Fibroblast of skin of left biceps (primary cell): ENCODE measurements around the gene CCDC33.
A peak's percentile ranks its signal among the peaks of the same experiment; 100 is the strongest.

Experiments
- DNase-seq, 2 experiments: peaks; one replicate each; pipeline ENCODE4 v3.0.0-alpha.2; 2013; ENCODE audit warnings: low read depth in 2 of 2

CCDC33 gene

DNA sequence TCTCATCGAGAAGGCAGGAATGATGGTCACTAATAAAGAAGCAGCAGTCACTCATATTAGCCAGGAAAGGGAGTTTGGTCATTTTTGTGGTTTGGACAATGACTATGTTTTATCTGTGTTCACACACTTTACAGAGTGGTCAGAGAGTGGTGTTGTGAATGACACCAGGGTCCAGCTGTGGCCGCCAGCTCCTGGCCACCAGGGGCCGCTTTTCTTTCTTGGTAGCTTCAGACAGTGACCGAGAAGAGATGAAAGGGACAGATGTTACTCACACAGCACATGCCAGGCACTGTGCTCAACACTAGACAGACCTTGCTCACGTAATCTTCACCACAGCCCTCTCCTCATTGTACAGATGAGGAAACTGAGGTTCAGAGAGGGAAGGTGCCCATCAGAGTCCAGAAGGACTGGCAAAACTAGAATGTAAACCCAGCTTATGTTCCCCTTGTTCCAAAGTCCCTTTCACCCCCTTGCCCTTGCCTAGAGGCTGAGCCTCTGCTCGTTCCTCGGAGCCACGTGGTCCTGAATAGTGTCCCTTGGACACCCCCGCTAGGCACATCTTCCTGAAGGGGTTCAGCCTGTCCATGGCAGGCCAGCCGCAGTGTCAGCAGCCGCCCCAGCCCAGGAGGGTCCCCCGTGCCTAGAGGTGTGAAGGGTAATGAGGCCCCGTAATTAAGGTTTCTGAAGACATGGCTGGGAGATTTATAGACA lies 75.8 kb downstream of the CCDC33 start:
- DNase-seq, result no peak

DNA sequence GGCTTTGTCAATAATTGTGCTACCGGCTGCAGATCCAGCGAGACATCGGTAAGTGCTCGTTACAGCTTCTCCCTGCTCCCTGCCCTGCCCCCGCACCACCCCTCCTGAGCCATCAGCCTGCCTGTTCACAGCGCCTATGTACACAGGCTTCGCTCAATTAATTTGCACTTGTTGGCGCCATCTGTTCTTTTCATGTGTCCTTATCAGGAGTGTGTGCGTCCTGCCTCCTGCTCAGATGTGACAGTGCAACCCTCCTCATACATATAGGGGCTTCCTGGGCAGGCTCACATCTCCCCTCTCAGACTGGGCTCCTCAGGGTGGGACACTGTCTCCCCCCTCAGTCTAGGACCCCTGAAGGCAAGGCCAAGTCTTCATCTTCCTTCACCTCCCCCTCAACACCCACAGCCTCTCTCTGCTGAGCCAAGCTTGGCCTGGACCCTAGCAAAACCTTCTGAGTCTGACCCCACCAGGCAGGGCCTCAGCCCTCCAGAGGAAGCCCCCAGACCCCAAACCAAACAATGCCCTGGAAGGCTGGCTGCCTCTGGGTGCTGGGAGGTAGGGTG lies 76.4 kb downstream of the CCDC33 start:
- no peak for DNase-seq

DNA sequence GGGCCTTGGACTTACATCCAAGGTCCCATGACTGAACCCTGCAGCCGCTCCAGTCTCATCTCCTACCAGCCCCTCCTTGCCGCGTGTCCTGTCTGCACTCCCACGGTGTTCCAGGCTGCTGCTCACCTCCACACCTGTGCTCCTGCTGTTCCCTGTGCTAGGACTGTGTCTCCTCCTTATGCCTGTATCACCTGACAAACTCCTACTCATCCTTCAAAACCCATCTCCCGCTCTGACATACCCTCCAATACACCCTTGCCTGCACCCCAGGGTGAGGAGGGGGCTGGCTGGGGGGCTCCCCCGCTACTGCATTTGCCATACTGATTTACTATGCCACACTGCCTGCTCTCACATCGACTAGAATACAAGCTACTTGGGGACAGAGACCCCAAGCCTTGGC lies 77.8 kb downstream of the CCDC33 start:
- no peak for DNase-seq

DNA sequence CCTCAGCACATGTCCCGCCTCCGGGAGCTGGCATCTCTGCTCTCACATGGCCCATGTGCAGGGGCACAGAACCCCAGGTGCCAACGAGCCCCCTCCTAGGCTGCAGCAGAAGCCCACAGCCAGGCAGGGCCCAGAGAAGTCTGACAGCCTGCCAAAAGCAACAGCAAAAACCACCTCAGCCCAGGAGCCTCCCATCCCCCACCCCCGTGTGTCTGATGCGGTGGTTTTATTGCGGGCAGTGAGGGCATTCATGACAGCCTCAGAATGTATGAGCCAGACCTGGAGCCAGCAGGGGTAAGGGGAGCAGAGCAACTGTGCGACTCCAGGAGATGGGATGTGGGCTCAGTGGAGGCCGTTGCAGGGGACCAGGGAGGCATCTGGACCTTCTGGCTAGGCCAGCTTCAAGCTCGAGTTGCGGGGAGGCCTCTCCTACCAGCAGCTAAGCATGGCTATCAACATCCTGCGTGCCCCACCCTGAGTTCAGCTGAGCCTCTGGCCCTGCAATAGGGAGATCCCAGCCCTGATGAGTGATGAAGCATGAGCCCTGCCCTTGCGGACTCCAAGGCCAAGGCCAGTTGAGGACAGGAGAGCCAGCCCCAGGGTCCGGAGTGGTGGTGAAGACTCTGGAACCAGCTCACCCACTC lies 78.8 kb downstream of the CCDC33 start:
- DNase-seq, result no peak

DNA sequence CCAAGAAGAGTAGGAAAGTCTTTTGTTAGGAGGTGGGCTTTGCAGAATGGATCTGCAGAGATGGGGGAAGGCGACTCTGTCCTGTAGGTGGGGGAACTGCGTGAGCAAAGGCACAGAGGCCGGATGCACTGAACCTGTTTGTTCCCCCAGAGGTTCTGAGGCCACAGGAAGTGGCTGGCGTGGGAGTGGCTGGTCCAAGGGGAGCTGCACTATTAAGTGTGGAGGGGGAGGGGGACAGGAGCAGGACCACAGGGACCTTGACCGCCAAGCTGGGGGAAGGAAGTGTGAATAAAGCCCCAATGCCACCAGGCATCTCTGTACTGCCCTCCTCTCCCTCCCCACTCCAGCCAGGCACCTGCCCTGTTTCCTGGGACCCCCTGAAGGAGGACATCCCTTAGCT lies 79.5 kb downstream of the CCDC33 start:
- DNase-seq, result no peak

DNA sequence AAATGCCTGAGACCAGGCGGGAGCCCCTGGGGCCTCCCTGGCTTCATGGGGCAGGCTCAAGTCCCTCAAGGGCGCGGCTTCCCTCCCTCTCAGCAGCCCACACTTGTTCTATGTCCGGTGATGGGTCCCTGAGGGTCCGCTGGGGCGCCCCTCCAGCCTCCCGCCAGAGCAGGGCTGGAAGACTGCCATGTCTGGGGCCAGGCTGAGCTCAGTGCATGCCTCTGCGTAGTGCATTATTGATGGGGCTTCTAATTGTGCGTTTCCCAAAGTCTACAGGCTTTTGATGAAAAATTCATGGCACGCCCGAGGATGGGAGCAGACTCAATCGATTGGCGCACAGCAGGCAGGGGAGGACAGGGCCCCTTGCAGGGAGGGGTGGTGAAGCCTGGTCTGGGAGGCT lies 80.0 kb downstream of the CCDC33 start:
- DNase-seq, result no peak

DNA sequence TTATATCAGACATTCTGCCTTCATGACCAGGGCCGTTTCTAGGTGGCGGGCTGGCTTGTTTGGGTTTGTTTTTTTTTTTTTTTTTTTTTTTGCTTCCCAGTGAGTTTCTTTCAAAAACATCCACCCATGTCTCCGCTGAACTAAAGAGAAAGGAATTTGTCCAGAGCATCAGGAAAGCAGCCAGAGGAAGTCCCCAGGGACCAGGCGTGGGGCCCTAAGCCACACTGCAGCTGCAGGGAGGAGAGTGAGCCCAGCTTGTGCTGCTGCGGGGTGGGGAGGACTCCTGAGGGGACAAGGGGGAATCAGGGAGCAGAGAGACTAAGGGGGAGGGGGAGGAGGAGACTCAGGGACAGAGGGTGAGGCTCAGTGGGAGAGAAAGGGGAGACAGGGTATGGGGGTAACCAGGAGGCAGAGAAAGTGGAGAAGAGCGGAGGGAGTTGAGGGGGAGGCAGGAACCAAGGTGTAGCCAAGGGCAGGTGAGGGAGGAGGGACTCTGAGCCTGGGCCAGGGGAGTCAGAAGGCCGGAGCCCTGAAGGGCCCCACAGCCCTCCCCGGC lies 81.8 kb downstream of the CCDC33 start:
- peak; percentile 92 for DNase-seq

DNA sequence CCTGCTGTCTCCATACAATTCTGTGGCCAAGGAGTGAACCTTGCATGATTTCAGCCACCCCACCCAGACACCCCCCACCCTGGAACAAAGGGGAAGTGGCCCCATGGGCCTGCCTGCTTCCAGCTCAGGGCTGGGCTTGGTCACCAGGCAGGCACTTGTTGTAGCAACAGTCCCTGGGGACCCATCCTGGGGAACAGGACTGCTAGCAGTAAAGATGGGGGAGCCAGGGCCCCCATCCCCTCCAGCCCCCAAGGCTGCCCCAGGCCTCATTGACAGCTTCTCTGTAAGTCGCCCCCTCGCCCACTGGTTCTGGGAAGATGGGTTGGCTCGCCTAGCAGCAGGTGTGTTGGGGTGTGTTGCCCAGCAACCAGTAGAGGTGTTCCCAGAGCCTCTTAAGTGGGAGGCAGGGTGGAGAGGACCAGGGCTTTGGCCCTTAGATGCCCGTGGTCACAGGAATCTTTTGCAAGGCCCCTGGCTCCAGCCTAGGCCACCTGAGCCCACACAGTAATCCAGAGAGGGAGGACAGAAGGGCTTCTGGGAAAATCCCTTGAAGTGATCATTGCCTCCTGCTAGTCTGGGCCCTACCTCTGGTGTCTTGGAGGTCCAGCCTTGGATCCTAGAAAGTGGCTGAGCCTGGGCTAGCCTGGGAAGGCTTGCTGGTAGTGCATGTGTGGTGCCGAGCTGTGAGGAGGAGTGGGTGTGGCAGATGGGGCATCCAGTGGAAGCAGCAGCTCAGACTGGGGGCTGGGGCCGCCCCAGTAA lies 82.4 kb downstream of the CCDC33 start:
- no peak for DNase-seq

DNA sequence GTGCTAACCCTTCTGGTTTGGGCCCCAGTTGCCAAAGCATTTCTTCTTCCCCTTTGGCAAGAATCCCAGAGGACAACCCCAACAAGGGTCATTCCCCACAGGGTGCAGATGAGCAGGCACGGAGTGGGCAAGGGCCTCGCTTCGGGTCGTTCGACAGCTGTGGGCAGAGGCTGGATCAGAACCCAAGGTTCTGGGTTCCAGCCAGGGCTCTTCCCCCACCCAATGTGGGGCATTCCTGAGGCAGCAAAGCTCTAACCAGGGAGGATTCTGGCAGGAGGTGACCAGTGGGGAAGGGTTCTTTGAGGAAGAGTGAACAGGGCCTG lies 83.0 kb downstream of the CCDC33 start:
- DNase-seq, result no peak

DNA sequence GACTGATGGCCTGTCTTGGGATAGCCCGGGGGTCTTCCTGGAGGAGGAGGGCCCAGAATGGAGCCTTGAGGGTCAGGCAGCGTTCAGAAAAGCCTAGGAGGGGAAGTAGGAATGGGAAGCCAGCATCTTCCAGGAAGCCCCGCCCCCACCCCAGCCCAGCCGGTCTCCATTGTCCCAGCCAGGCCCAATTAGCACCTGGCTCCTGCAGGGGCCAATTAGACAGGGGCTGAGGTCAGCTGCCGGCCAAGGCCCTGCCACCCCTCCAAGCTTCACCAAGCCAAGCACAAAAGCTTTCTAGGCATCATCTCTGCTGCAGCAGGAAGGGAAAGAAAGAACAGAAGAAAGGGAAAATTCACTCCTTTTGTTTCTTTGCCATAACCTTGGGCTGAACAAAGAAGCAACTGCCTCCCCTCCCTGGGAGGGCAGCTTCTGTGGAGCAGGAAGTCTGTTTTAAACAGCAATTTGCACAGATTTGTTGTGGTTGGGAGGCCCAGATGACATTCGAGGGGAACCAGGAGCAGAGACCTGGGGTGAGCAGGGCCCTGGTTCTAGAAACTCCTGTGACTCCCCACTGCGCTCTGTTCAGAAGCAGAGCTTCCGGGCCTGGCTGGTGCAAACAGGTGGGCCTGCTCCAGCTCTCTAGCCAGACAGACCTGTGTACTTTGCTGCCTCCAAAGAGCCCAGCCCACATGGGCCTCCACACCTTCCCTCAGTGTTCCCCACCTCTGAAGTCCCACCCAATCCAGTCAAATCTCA lies 83.6 kb downstream of the CCDC33 start:
- DNase-seq, result no peak

DNA sequence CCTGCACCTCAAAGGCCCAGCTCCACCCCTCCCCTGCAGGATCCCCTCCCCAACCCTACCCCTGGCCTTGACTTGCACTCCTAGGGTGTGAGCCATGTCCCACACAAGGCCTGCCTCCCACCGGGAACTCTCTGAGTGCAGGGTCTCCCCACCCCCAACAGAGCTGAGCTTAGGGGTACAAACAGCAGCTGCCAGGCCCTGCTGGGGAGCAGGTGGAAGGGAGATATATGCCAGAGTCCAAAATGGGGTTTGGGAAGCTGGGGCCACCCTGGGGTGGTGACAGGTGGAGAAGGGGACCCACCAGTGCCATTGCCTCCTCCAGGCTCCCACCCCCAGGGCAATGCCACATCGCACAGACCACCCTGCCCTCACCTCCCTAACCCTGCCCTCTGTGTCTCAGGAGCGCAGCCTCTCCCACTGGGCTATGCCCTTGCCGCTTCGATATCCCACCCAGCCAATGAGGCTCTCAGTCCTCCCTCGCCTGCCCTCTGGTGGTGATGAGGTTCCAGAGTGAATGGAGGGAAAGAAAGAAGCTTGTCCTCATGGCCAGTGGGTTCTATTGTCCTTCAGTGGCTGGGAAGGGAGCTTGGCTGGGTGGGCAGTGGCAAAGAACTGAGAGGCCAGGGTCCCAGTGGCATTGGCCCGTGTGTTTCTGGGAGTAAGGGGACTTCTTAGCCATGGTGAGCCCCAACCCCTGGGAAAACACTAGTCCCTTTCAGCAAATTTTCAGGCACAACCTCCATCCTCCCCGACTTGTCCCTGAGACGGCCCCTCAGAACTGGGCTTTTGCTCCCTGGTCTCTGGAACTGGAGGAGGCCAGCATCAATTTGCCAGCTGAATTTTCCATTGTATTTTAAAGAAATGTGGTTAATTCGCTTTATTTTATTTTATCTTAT lies 84.5 kb downstream of the CCDC33 start:
- no peak for DNase-seq

DNA sequence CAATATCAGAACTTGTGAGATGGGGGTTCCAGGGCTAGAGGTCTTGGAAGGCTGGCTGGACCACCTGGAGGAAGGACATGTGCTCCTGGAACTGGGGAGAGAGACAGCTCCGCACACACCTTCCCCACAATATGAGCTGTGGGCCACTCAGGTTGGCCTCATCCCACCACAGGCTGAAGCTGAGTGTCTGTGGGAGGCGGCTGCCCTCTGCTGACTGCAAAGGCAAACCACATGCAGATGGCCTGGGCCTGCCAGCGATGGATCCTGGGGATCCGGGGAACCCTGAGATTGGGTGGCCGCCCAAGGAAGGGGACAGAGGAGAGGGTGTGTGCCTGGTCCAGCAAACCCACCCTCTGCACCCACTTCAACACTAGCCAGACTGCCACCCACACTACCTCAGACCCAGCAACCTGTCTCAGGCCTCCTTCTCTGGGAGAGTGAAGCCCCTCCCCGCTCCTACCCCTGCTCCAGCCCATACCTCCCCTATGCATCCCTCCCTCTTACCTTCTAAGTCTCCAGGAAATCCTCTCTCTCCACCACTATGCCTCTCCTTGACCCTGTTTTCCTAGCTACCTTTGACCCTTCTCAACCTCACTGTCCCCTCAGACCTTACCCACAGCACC lies 86.5 kb downstream of the CCDC33 start:
- DNase-seq, result no peak

DNA sequence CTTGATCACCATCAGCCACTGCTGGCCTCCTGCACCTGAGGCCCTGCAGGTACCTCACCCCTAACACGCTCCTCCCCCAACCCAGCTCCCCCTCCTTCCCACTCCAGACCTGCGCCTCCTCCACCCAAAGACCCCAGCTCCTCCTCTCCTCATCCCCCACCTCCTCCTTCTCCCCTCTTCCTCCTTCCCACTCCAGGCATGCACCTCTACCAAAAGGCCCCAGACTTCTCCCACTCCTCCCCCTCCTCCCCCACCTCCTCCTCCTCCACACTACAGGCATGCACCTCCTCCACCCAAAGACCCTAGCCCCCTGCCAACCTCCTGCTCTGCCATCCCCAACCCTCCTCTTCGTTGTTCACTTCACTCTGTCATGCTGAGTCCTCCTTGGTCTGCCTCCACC lies 88.6 kb downstream of the CCDC33 start:
- DNase-seq, result no peak

DNA sequence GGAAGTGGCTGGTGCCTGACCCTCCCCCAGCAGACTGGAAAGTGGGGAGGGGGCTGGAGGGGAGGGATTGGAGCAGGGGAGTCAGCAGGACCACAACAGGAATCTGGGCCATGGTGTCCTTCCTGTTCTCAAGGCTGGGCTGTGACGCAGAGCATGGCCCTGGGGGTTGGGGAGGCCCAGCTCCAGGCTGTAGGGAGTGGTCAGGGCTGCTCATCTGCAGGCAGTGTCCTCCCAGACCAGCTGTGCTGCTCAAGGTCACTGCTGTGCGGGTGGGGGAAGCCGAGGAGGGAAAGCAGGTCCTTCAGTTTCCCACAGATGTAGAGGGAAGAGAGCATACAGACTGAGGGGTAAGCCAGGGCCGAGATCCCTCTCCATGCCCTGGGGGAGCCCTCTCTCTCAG lies 90.6 kb downstream of the CCDC33 start:
- no peak for DNase-seq

DNA sequence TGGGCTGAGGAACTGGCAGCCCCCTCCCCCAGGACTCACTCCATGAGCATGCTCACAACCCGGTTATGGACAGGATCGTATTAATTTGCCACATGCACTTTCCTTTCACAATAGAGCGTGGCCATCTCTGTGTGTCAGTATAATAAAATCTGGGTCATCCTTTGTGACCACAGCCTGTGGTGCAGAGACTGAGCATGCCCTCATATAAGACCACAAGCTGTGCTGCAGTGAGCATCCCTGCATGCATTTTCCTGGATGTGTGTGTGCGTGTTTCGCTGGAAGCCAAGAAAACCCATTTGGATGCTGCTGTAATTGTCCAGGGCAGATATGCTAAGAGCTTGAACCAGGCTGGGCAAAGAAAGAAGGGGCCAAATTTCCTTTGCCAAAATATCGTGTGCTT lies 91.6 kb downstream of the CCDC33 start:
- DNase-seq, result no peak

DNA sequence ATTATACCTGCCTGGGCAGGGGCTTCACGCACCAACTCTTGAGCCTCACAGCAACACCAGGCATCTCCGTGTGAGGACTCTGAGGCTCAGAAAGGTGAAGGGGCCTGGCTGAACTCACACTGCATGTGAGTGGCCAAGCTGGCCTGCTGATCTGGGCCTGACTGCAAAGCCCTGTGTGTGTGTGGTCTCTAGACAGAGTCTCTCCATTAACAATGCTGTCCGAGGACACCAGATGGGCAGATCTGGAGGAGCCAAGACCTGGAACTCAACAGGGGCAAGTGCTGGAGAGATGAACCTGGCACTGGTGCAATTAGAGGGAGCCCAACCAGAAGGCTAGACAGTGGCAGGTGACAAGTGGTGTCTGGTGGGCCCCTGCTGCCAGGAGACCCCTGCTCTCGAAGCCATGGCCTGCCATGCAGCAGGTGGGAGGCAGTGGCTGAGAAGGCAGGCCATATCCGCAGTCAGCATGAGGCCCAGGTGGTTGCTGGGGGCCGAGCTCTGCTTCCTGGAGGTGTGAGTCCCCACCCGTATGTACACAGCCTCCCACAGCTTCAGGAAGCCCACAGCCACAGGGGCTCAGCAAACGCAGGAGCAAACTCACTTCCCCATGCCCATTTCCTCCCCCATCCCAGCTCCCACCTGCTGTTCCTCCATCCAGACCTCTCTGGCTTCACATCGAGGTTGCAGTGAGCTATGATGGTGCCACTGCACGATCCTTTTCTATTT lies 92.4 kb downstream of the CCDC33 start:
- DNase-seq, result no peak

DNA sequence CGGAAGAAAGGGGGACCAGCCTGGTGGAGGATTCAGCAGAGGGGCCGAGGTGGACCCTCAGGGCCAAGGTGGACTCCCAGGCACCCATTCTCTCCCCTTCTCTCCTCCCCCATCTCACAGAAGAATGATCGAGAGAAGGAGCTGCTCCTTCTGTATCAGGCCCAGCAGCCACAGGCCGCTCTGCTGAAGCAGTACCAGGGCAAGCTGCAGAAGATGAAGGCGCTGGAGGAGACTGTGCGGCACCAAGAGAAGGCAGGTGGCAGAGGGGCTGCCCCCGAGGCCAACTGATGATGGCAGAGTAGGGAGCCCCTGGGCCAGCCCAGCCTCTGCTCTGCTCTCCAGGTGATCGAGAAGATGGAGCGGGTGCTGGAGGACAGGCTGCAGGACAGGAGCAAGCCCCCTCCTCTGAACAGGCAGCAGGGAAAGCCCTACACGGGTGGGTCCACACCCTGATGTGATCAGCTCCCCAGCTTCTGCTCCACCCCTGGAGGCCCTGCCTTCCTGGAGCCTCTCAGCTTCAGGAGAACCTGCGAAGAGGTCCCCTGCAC lies 94.8 kb downstream of the CCDC33 start:
- DNase-seq, result no peak

DNA sequence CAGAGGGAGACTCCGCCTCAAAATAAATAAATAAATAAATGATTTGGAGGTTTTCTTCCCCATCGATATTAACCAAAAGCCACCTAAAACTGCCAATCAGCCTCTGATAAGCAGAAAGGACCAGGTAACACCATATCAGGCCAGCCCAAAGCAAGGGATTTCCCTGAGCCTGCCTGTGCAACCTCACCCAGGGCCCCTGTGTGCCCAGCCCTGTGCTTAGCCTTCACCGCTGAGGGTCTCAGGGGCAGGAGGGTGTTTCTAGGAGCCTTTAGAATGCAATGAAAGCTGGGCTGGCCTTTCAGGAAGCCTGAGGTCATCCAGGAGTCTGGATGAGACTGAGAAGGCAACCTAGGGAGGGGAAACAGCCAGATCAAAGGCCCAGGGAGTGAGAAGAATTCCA lies 95.9 kb downstream of the CCDC33 start:
- DNase-seq, result no peak

DNA sequence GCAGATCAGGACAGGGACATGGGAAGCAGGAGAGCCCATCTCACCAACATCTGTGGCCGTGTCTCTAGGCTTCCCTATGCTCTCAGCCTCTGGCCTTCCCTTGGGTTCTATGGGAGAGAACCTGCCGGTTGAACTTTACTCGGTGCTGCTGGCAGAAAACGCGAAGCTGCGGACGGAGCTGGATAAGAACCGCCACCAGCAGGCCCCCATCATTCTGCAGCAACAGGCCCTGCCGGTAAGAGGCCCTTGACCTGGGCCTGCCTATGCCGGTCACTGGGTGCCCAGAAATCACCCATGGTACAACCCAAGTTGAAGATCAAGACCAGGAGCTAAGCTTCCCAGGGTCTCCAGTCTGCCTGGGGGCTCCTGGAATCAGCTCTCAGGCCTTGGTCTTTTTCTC lies 96.5 kb downstream of the CCDC33 start:
- no peak for DNase-seq
